HepG2 (cell line): ENCODE measurements around the gene SIRT7. TPM values are rescaled to one million over a fixed set of nuclear protein-coding genes. Genes with fewer than 3 reads are reported as not detected.
A peak's percentile ranks its signal among the peaks of the same experiment; 100 is the strongest.

ENCODE experiments used
- ATF5 ChIP-seq: sonication (generic); formaldehyde crosslinking; IDR thresholded peaks from 2 replicates; pipeline ENCODE4 v1.4.0; 2020; ENCODE audit warnings: mild to moderate bottlenecking, low read depth, missing genetic modification reagents
- ATM ChIP-seq: fragments of 450-650 bp; IDR thresholded peaks from 2 replicates; pipeline ENCODE4 v1.7.1; 2017; ENCODE audit warnings: mild to moderate bottlenecking, borderline replicate concordance
- CENPX ChIP-seq: sonication (generic); formaldehyde crosslinking; IDR thresholded peaks from 2 replicates; pipeline ENCODE4 v1.9.0; 2021; ENCODE audit warnings: mild to moderate bottlenecking, missing genetic modification reagents, moderate library complexity
- CTCF ChIP-seq: sonication (generic); formaldehyde crosslinking; IDR thresholded peaks from 2 replicates; pipeline ENCODE4 v1.5.0; 2020; ENCODE audit warnings: mild to moderate bottlenecking, missing genetic modification reagents, moderate library complexity
- DRAP1 ChIP-seq: IDR thresholded peaks from 2 replicates; pipeline ENCODE4 v1.6.1; 2016; ENCODE audit warnings: missing genetic modification reagents, missing compliant biosample characterization
- FOSL1 ChIP-seq: sonication (generic); formaldehyde crosslinking; IDR thresholded peaks from 2 replicates; pipeline ENCODE4 v1.9.0; 2021; ENCODE audit warnings: missing genetic modification reagents, borderline replicate concordance
- FOXA3 ChIP-seq: IDR thresholded peaks from 2 replicates; pipeline ENCODE4 v1.6.1; 2016; ENCODE audit warnings: missing genetic modification reagents, missing compliant biosample characterization
- HES4 ChIP-seq: sonication (generic); formaldehyde crosslinking; IDR thresholded peaks from 2 replicates; pipeline ENCODE4 v1.9.0; 2021; ENCODE audit warnings: mild to moderate bottlenecking, missing genetic modification reagents, borderline replicate concordance
- NR2F2 ChIP-seq: IDR thresholded peaks from 2 replicates; pipeline ENCODE4 v1.6.1; 2012; ENCODE audit warnings: low read depth, inconsistent platforms, borderline replicate concordance
- PAWR ChIP-seq: sonication (generic); formaldehyde crosslinking; IDR thresholded peaks from 2 replicates; pipeline ENCODE4 v1.4.0; 2020; ENCODE audit warnings: missing genetic modification reagents, mild to moderate bottlenecking, borderline replicate concordance
- PRDM10 ChIP-seq: sonication (generic); formaldehyde crosslinking; IDR thresholded peaks from 2 replicates; pipeline ENCODE4 v1.4.0; 2020; ENCODE audit warnings: low read depth, missing genetic modification reagents
- SMAD3 ChIP-seq: sonication (generic); formaldehyde crosslinking; IDR thresholded peaks from 2 replicates; pipeline ENCODE4 v1.4.0; 2020; ENCODE audit warnings: missing genetic modification reagents
- TBP ChIP-seq: sonication (generic); formaldehyde crosslinking; IDR thresholded peaks from 2 replicates; pipeline ENCODE4 v1.5.0; 2020; ENCODE audit warnings: missing genetic modification reagents
- ZMYM4 ChIP-seq: sonication (generic); formaldehyde crosslinking; IDR thresholded peaks from 2 replicates; pipeline ENCODE4 v1.8.1; 2023; ENCODE audit warnings: mild to moderate bottlenecking, missing genetic modification reagents
- ZNF124 ChIP-seq: sonication (generic); formaldehyde crosslinking; IDR thresholded peaks from 2 replicates; pipeline ENCODE4 v1.4.0; 2020; ENCODE audit warnings: missing genetic modification reagents
- ZNF280B ChIP-seq: sonication (generic); formaldehyde crosslinking; IDR thresholded peaks from 2 replicates; pipeline ENCODE4 v1.5.0; 2020; ENCODE audit warnings: missing genetic modification reagents, mild to moderate bottlenecking, borderline replicate concordance
- ZNF503 ChIP-seq: sonication (generic); formaldehyde crosslinking; IDR thresholded peaks from 2 replicates; pipeline ENCODE4 v1.4.0; 2020; ENCODE audit warnings: missing genetic modification reagents
- ZNF747 ChIP-seq: sonication (generic); formaldehyde crosslinking; IDR thresholded peaks from 2 replicates; pipeline ENCODE4 v1.8.1; 2023; ENCODE audit warnings: missing genetic modification reagents, mild to moderate bottlenecking, borderline replicate concordance
- polyA plus RNA-seq, 8 experiments: library from polyadenylated mRNA; depleted of rRNA in 3 of 8; stranded (reverse) in 7 of 8; unstranded in 1 of 8; fragments of >200 nt; fragmentation: Illumina TruSeq in 4 of 8; extraction: Trizol in 4 of 8; gene quantifications; 2 replicates each; pipeline versions ENCODE4 v1.2.1 to v1.2.3, GENCODE V29; 2011 to 2016; ENCODE audit warnings: low read depth in 4 of 8, missing spikeins in 1 of 8, mixed read lengths in 1 of 8; ENCODE audit not compliant: insufficient read depth in 1 of 8
- total RNA-seq, 5 experiments: library from RNA; depleted of rRNA; stranded (reverse); fragments of >200 nt; fragmentation: Illumina TruSeq; extraction: Trizol; gene quantifications; 2 replicates each; pipeline ENCODE4 v1.2.3, GENCODE V29; 2016; ENCODE audit warnings: low read depth in 1 of 5

The SIRT7 gene
- total and polyA plus RNA-seq, 2 of the 13 experiments (the other 11 are each of a cell fraction or from before 2014, with no cell fraction given), result 8.3 to 24.8 TPM

- TF ChIP-seq ZNF503 (CRISPR knock-in tag), result 0 out of 2 replicates have a peak, but pooled peaks have one; percentile 14
- no peak for TF ChIP-seq ZNF124 (CRISPR knock-in tag)
- no peak for TF ChIP-seq PAWR (CRISPR knock-in tag)
- peak; percentile 96 for TF ChIP-seq ZNF280B (CRISPR knock-in tag)
- no peak for TF ChIP-seq FOSL1 (CRISPR knock-in tag)
- peak; percentile 72 for TF ChIP-seq FOXA3
- TF ChIP-seq DRAP1 (CRISPR knock-in tag), result peak; percentile 84; the same call in 1 of the 2 replicates
- TF ChIP-seq SMAD3, result no peak
- peak; percentile 70 for TF ChIP-seq ZNF747 (CRISPR knock-in tag)
- TF ChIP-seq NR2F2, result peak; percentile 39; the same call in 1 of the 2 replicates
- no peak for TF ChIP-seq ATM
- no peak for TF ChIP-seq CENPX (CRISPR knock-in tag)
- TF ChIP-seq HES4 (CRISPR knock-in tag), result peak; percentile 99
- no peak for TF ChIP-seq PRDM10
- no peak for TF ChIP-seq TBP (CRISPR knock-in tag)
- TF ChIP-seq ATF5 (CRISPR knock-in tag), result no peak
- TF ChIP-seq CTCF (CRISPR knock-in tag), result peak; percentile 74
- TF ChIP-seq ZMYM4, result no peak; the same call in none of the 2 replicates
Measured at GRCh38 chr17:81871387-81872230, 46.4 kb downstream of the SIRT7 start (continued).
